ENCODE results near the gene RABGAP1L. TPM values are rescaled to one million over a fixed set of nuclear protein-coding genes. Genes with fewer than 3 reads are reported as not detected.
"Not testable (repeated sequence)": the region's sequence is repeated elsewhere in the genome, so short reads cannot be mapped to it uniquely, and the experiment has no call there.

RABGAP1L gene
- total RNA-seq, 2 experiments from 2014 or later, result 38.2 to 44.2 TPM

GRCh38 chr1:174678657-174679056, 519.3 kb downstream of the RABGAP1L start:
- no peaks in the 10 kb centered on the region for H3K9me3 Mint-ChIP-seq (ENCODE audit: insufficient read depth)
- CTCF ChIA-PET, result no interaction called here
- H3K4me1 Mint-ChIP-seq (ENCODE audit: low read depth), result no peaks in the 10 kb centered on the region

GRCh38 chr1:174680101-174680500, 520.8 kb downstream of the RABGAP1L start:
- Mint-ChIP-seq H3K4me3 (no peak overlapping the region), H3K4me1 (ENCODE audit: low read depth) (no peaks in the 10 kb centered on the region), H3K27me3 (ENCODE audit: low read depth) (no peaks in the 10 kb centered on the region), H3K9me3 (ENCODE audit: insufficient read depth) (no peaks in the 10 kb centered on the region), H3K36me3 (ENCODE audit: low read depth) (no peaks in the 10 kb centered on the region), H3K27ac (no peak overlapping the region)
- ChIA-PET CTCF (no interaction called here), POLR2A (no interaction called here)
- ATAC-seq (no peak), DNase-seq (no peak)

More at GRCh38 chr1:174678657-174679056, 519.3 kb downstream of the RABGAP1L start:
- DNase-seq (no peak), ATAC-seq (no peak)
- H3K4me3 Mint-ChIP-seq, result no peak overlapping the region
- H3K27me3 Mint-ChIP-seq (ENCODE audit: low read depth), result no peaks in the 10 kb centered on the region
- POLR2A ChIA-PET, result no interaction called here
- H3K36me3 Mint-ChIP-seq (ENCODE audit: low read depth), result no peaks in the 10 kb centered on the region
- no peak overlapping the region for H3K27ac Mint-ChIP-seq

- H3K36me3 Mint-ChIP-seq (ENCODE audit: low read depth), result peaks cover 3% of the 10 kb centered on the region
- no peaks in the 10 kb centered on the region for H3K4me1 Mint-ChIP-seq (ENCODE audit: low read depth)
- ChIA-PET POLR2A (no interaction called here), CTCF (no interaction called here)
- H3K9me3 Mint-ChIP-seq (ENCODE audit: insufficient read depth), result no peaks in the 10 kb centered on the region
- H3K27ac Mint-ChIP-seq, result no peak overlapping the region
- H3K4me3 Mint-ChIP-seq, result no peak overlapping the region
- no peaks in the 10 kb centered on the region for H3K27me3 Mint-ChIP-seq (ENCODE audit: low read depth)
- no peak for ATAC-seq
- no peak for DNase-seq
These were observed 523.2 kb downstream of the RABGAP1L start for GRCh38 chr1:174682419-174683008.

GRCh38 chr1:174686213-174686612, 526.9 kb downstream of the RABGAP1L start:
- no peak for ATAC-seq
- no peak for DNase-seq
- Mint-ChIP-seq H3K4me3 (no peak overlapping the region), H3K27me3 (ENCODE audit: low read depth) (no peaks in the 10 kb centered on the region), H3K36me3 (ENCODE audit: low read depth) (peaks cover 3% of the 10 kb centered on the region), H3K4me1 (ENCODE audit: low read depth) (no peaks in the 10 kb centered on the region), H3K27ac (no peak overlapping the region), H3K9me3 (ENCODE audit: insufficient read depth) (no peaks in the 10 kb centered on the region)
- POLR2A ChIA-PET, result no interaction called here
- CTCF ChIA-PET, result no interaction called here

- H3K9me3 Mint-ChIP-seq (ENCODE audit: insufficient read depth), result no peaks in the 10 kb centered on the region
- ChIA-PET CTCF (no interaction called here), POLR2A (no interaction called here)
- H3K36me3 Mint-ChIP-seq (ENCODE audit: low read depth), result peaks cover 3% of the 10 kb centered on the region
- no peaks in the 10 kb centered on the region for H3K27me3 Mint-ChIP-seq (ENCODE audit: low read depth)
- no peak overlapping the region for H3K4me3 Mint-ChIP-seq
- DNase-seq, result no peak
- H3K27ac Mint-ChIP-seq, result no peak overlapping the region
- no peak for ATAC-seq
- H3K4me1 Mint-ChIP-seq (ENCODE audit: low read depth), result no peaks in the 10 kb centered on the region
These were observed 530.2 kb downstream of the RABGAP1L start for GRCh38 chr1:174689524-174689923.

- no peak overlapping the region for H3K27ac Mint-ChIP-seq
- no peak for ATAC-seq
- peaks cover 3% of the 10 kb centered on the region for H3K36me3 Mint-ChIP-seq (ENCODE audit: low read depth)
- no peaks in the 10 kb centered on the region for H3K27me3 Mint-ChIP-seq (ENCODE audit: low read depth)
- ChIA-PET CTCF (no interaction called here), POLR2A (no interaction called here)
- no peaks in the 10 kb centered on the region for H3K9me3 Mint-ChIP-seq (ENCODE audit: insufficient read depth)
- no peak overlapping the region for H3K4me3 Mint-ChIP-seq
- H3K4me1 Mint-ChIP-seq (ENCODE audit: low read depth), result no peaks in the 10 kb centered on the region
- no peak for DNase-seq
These were observed 530.9 kb downstream of the RABGAP1L start for GRCh38 chr1:174690266-174690665.

GRCh38 chr1:174692313-174692712, 533.0 kb downstream of the RABGAP1L start:
- H3K36me3 Mint-ChIP-seq (ENCODE audit: low read depth), result no peaks in the 10 kb centered on the region
- CTCF ChIA-PET, result no interaction called here
- no peak overlapping the region for H3K4me3 Mint-ChIP-seq
- H3K4me1 Mint-ChIP-seq (ENCODE audit: low read depth), result no peaks in the 10 kb centered on the region
- DNase-seq, result no peak
- ATAC-seq, result no peak
- no peak overlapping the region for H3K27ac Mint-ChIP-seq
- POLR2A ChIA-PET, result no interaction called here
- H3K9me3 Mint-ChIP-seq (ENCODE audit: insufficient read depth), result no peaks in the 10 kb centered on the region
- H3K27me3 Mint-ChIP-seq (ENCODE audit: low read depth), result no peaks in the 10 kb centered on the region

- H3K4me3 Mint-ChIP-seq, result no peak overlapping the region
- H3K27me3 Mint-ChIP-seq (ENCODE audit: low read depth), result no peaks in the 10 kb centered on the region
- H3K9me3 Mint-ChIP-seq (ENCODE audit: insufficient read depth), result no peaks in the 10 kb centered on the region
- no peaks in the 10 kb centered on the region for H3K36me3 Mint-ChIP-seq (ENCODE audit: low read depth)
- ChIA-PET CTCF (no interaction called here), POLR2A (no interaction called here)
- no peak overlapping the region for H3K27ac Mint-ChIP-seq
- DNase-seq, result no peak
- no peak for ATAC-seq
- H3K4me1 Mint-ChIP-seq (ENCODE audit: low read depth), result no peaks in the 10 kb centered on the region
These were observed 533.8 kb downstream of the RABGAP1L start for GRCh38 chr1:174693085-174693484.

- CTCF ChIA-PET; H3K36me3 Mint-ChIP-seq (ENCODE audit: low read depth): not testable (repeated sequence)
These were observed 534.2 kb downstream of the RABGAP1L start for GRCh38 chr1:174693539-174693938.

GRCh38 chr1:174696026-174696821, 536.9 kb downstream of the RABGAP1L start:
- Mint-ChIP-seq H3K27ac (no peak overlapping the region), H3K4me1 (ENCODE audit: low read depth) (no peaks in the 10 kb centered on the region), H3K36me3 (ENCODE audit: low read depth) (no peaks in the 10 kb centered on the region), H3K9me3 (ENCODE audit: insufficient read depth) (no peaks in the 10 kb centered on the region), H3K27me3 (ENCODE audit: low read depth) (no peaks in the 10 kb centered on the region), H3K4me3 (no peak overlapping the region)
- ChIA-PET CTCF (no interaction called here), POLR2A (no interaction called here)
- no peak for ATAC-seq
- no peak for DNase-seq

More at GRCh38 chr1:174693539-174693938, 534.2 kb downstream of the RABGAP1L start:
- H3K27ac Mint-ChIP-seq; H3K27me3 Mint-ChIP-seq (ENCODE audit: low read depth); POLR2A ChIA-PET; DNase-seq; H3K9me3 Mint-ChIP-seq (ENCODE audit: insufficient read depth); H3K4me3 Mint-ChIP-seq; ATAC-seq; H3K4me1 Mint-ChIP-seq (ENCODE audit: low read depth): not testable (repeated sequence)

- ChIA-PET POLR2A (no interaction called here), CTCF (interaction anchor here (1.1 kb wide), 1 partner anchor 438 kb away, joined by 3 read pairs; no protein-coding TSS in a partner anchor)
- Mint-ChIP-seq H3K36me3 (ENCODE audit: low read depth) (no peaks in the 10 kb centered on the region), H3K9me3 (ENCODE audit: insufficient read depth) (no peaks in the 10 kb centered on the region), H3K4me3 (no peak overlapping the region), H3K27me3 (ENCODE audit: low read depth) (no peaks in the 10 kb centered on the region), H3K4me1 (ENCODE audit: low read depth) (no peaks in the 10 kb centered on the region), H3K27ac (no peak overlapping the region)
- ATAC-seq (no peak), DNase-seq (no peak)
These were observed 541.0 kb downstream of the RABGAP1L start for GRCh38 chr1:174700314-174700713.

- Mint-ChIP-seq H3K27me3 (ENCODE audit: low read depth) (no peaks in the 10 kb centered on the region), H3K9me3 (ENCODE audit: insufficient read depth) (no peaks in the 10 kb centered on the region), H3K36me3 (ENCODE audit: low read depth) (no peaks in the 10 kb centered on the region), H3K27ac (no peak overlapping the region), H3K4me3 (no peak overlapping the region), H3K4me1 (ENCODE audit: low read depth) (no peaks in the 10 kb centered on the region)
- ATAC-seq (no peak), DNase-seq (no peak)
- ChIA-PET POLR2A (no interaction called here), CTCF (interaction anchor here (1.1 kb wide), 1 partner anchor 438 kb away, joined by 3 read pairs; no protein-coding TSS in a partner anchor)
These were observed 541.5 kb downstream of the RABGAP1L start for GRCh38 chr1:174700775-174701174.

All from activated CD8-positive, alpha-beta T cell treated with anti-CD3 and anti-CD28 coated beads, Interleukin-2, amount 10 ng/mL, durations not matched to agents 7 days and 5 days (primary cell).